ENCODE data around the gene CGN.

DNA sequence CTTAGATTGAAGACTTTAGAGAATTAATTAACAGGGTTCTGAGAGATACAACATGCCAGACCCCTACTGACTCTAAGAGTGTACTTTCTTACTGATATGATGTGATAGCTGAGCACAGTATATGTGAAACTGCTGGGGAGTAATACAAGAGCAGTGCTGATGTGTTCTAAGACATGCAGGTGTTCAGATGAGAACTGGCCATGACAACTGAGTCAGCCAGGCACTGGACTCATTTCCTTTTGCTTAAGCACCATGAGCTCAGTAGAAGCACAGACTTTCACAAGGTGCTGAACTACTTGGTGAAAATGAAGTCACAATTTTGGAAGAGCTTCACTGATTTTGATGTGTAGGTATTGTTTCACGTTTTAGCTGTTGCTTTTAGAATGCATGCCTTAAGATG, 36.0 kb upstream of the CGN start:
- TF ChIP-seq CTCF (IDR thresholded peaks at IDR 0.05), result no peak
- TF ChIP-seq POLR2A (IDR thresholded peaks at IDR 0.05; ENCODE audit: low read depth), result no peak

Data from esophagus muscularis mucosa (tissue), 3 donors.